UCSD-AML1 (cell line): ENCODE data around the gene LRRC8C.
A peak's percentile ranks its signal among the peaks of the same experiment; 100 is the strongest.

Source experiments
- DNase-seq: peaks from one replicate; lab custom pipeline; 2025; ENCODE audit not compliant: unreplicated experiment; lab: John Stamatoyannopoulos, UW

LRRC8C gene

GRCh38 chr1:89670163-89670562 is 37.2 kb downstream of the LRRC8C start:
- no peak for DNase-seq

GRCh38 chr1:89670711-89671110 is 37.8 kb downstream of the LRRC8C start:
- DNase-seq, result no peak

GRCh38 chr1:89671775-89672488 is 39.0 kb downstream of the LRRC8C start:
- no peak for DNase-seq

- no peak for DNase-seq
Measured at GRCh38 chr1:89672489-89673183, 39.7 kb downstream of the LRRC8C start.

GRCh38 chr1:89673251-89673650 is 40.3 kb downstream of the LRRC8C start:
- no peak for DNase-seq

- DNase-seq, result no peak
Measured at GRCh38 chr1:89675677-89676076, 42.8 kb downstream of the LRRC8C start.

GRCh38 chr1:89681045-89681729 is 48.3 kb downstream of the LRRC8C start:
- no peak for DNase-seq

- DNase-seq, result no peak
Measured at GRCh38 chr1:89682611-89683010, 49.7 kb downstream of the LRRC8C start.

GRCh38 chr1:89685461-89685860 is 52.5 kb downstream of the LRRC8C start:
- DNase-seq, result no peak

- DNase-seq, result no peak
Measured at GRCh38 chr1:89686520-89686919, 53.6 kb downstream of the LRRC8C start.

GRCh38 chr1:89687254-89687653 is 54.3 kb downstream of the LRRC8C start:
- no peak for DNase-seq

GRCh38 chr1:89688607-89689006 is 55.7 kb downstream of the LRRC8C start:
- DNase-seq, result no peak

- no peak for DNase-seq
Measured at GRCh38 chr1:89689234-89689633, 56.3 kb downstream of the LRRC8C start.

- no peak for DNase-seq
Measured at GRCh38 chr1:89690595-89690994, 57.7 kb downstream of the LRRC8C start.

- peak; percentile 25 for DNase-seq
Measured at GRCh38 chr1:89692601-89693521, 59.9 kb downstream of the LRRC8C start.

GRCh38 chr1:89695847-89696246 is 62.9 kb downstream of the LRRC8C start:
- DNase-seq, result no peak

- no peak for DNase-seq
Measured at GRCh38 chr1:89697383-89697782, 64.5 kb downstream of the LRRC8C start.

GRCh38 chr1:89698020-89698560 is 65.2 kb downstream of the LRRC8C start:
- DNase-seq, result no peak

GRCh38 chr1:89698624-89699023 is 65.7 kb downstream of the LRRC8C start:
- DNase-seq, result no peak

GRCh38 chr1:89699451-89699986 is 66.6 kb downstream of the LRRC8C start:
- DNase-seq, result no peak
